ENCODE measurements around the gene NIFK.

The NIFK gene

DNA sequence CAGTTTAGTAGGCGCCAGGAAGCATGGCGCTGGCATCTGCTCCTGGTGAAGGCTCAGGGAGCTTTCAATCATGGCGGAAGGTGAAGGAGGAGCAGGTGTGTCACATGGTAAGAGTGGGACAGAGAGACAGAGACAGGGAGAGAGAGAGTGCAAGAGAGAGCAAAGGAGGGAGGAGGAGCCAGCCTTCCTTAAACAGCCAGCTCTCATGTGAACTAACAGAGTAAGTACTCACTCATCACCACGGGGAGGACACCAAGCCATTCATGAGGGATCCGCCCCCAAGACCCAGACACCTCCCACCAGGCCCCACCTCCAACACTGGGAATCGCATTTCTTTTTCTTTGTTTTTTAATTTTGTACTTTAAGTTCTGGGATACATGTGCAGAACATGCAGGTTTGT, 46.6 kb downstream of the NIFK start:
- TF ChIP-seq EZH2phosphoT487 (IDR thresholded peaks at IDR 0.05; ENCODE audit: borderline replicate concordance) (no peak), CTCF (conservative IDR thresholded peaks at IDR 0.05; ENCODE audit: low read length) (no peak)
- Histone ChIP-seq H2AFZ (ENCODE audit: low read length) (no peak overlapping the region), H3K79me2 (ENCODE audit: insufficient read depth, low read length) (no peaks in the 10 kb centered on the region)

DNA sequence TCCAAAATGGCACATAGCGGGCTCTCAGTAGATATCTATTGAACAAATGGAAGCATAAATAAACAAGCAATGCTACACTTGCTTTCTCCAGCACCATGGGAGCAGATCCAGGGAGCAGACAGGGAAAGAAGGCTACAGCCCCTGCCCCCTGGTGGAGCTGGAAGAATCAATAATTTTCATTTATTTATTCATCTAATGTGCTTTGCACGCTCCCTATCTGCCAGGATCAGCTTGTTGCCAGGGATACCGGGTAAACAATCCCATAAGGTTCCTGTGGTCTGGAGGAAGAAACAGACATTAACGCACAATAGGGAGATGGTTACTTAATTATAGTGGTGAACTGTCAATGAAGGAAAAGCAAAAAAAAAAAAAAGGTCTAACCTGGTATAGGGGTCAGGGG, 47.3 kb downstream of the NIFK start:
- Histone ChIP-seq H3K79me2 (ENCODE audit: insufficient read depth, low read length) (no peaks in the 10 kb centered on the region), H3K36me3 (ENCODE audit: insufficient read depth, low read length) (no peaks in the 10 kb centered on the region), H3K4me1 (ENCODE audit: insufficient read depth, low read length, poor library complexity, severe bottlenecking) (no peaks in the 10 kb centered on the region), H2AFZ (ENCODE audit: low read length) (no peak overlapping the region), H3F3A (ENCODE audit: low read depth) (no peaks in the 10 kb centered on the region), H3K9me3 (ENCODE audit: insufficient read depth, low read depth, low read length) (no peaks in the 10 kb centered on the region), H3K4me3 (ENCODE audit: low read length, poor library complexity, severe bottlenecking) (no peak overlapping the region), H3K27me3 (ENCODE audit: insufficient read depth, low read length, poor library complexity, severe bottlenecking) (no peaks in the 10 kb centered on the region), H4K20me1 (ENCODE audit: insufficient read depth, low read length, poor library complexity, severe bottlenecking) (no peaks in the 10 kb centered on the region), H3K4me2 (ENCODE audit: low read depth, low read length, poor library complexity, severe bottlenecking) (no peak overlapping the region), H3K9ac (ENCODE audit: low read depth, low read length, poor library complexity, severe bottlenecking) (no peak overlapping the region), H3K9me2 (replicated peaks; ENCODE audit: low read depth, low read length) (no peaks in the 10 kb centered on the region)
- TF ChIP-seq CTCF (conservative IDR thresholded peaks at IDR 0.05; ENCODE audit: low read length), result peak; percentile 39
- TF ChIP-seq EZH2phosphoT487 (IDR thresholded peaks at IDR 0.05; ENCODE audit: borderline replicate concordance), result no peak

More for the DNA sequence above, 46.6 kb downstream of the NIFK start:
- Histone ChIP-seq H3K27me3 (ENCODE audit: insufficient read depth, low read length, poor library complexity, severe bottlenecking) (no peaks in the 10 kb centered on the region), H3K4me2 (ENCODE audit: low read depth, low read length, poor library complexity, severe bottlenecking) (no peak overlapping the region), H3K4me3 (ENCODE audit: low read length, poor library complexity, severe bottlenecking) (no peak overlapping the region), H3K4me1 (ENCODE audit: insufficient read depth, low read length, poor library complexity, severe bottlenecking) (no peaks in the 10 kb centered on the region), H3K9me2 (replicated peaks; ENCODE audit: low read depth, low read length) (no peaks in the 10 kb centered on the region), H3K9me3 (ENCODE audit: insufficient read depth, low read depth, low read length) (no peaks in the 10 kb centered on the region), H3F3A (ENCODE audit: low read depth) (no peaks in the 10 kb centered on the region), H3K36me3 (ENCODE audit: insufficient read depth, low read length) (no peaks in the 10 kb centered on the region), H4K20me1 (ENCODE audit: insufficient read depth, low read length, poor library complexity, severe bottlenecking) (no peaks in the 10 kb centered on the region), H3K9ac (ENCODE audit: low read depth, low read length, poor library complexity, severe bottlenecking) (no peak overlapping the region)

DNA sequence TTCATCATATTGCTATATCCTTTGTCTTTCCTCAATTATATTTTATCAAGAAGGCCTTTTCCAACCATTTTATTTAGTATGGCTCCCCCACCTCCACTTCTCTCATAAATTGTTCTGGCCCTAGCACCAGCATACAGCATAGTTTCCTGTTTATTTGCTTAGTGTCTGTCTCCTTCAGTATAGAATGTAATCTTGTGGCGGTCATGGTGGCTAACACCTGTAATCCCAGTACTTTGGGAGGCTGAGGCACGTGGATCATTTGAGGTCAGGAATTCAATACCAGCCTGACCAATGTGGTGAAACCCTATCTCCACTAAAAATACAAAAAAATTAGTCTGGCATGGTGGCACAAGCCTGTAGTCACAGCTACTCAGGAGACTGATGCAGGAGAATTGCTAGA, 47.9 kb downstream of the NIFK start:
- TF ChIP-seq EZH2phosphoT487 (IDR thresholded peaks at IDR 0.05; ENCODE audit: borderline replicate concordance), result no peak
- TF ChIP-seq CTCF (conservative IDR thresholded peaks at IDR 0.05; ENCODE audit: low read length), result no peak

More for the DNA sequence above, 47.9 kb downstream of the NIFK start:
- Histone ChIP-seq H3K36me3 (ENCODE audit: insufficient read depth, low read length) (no peaks in the 10 kb centered on the region), H3F3A (ENCODE audit: low read depth) (no peaks in the 10 kb centered on the region), H3K4me3 (ENCODE audit: low read length, poor library complexity, severe bottlenecking) (no peak overlapping the region), H3K4me2 (ENCODE audit: low read depth, low read length, poor library complexity, severe bottlenecking) (no peak overlapping the region), H3K9me3 (ENCODE audit: insufficient read depth, low read depth, low read length) (no peaks in the 10 kb centered on the region), H3K4me1 (ENCODE audit: insufficient read depth, low read length, poor library complexity, severe bottlenecking) (no peaks in the 10 kb centered on the region), H4K20me1 (ENCODE audit: insufficient read depth, low read length, poor library complexity, severe bottlenecking) (no peaks in the 10 kb centered on the region), H3K9ac (ENCODE audit: low read depth, low read length, poor library complexity, severe bottlenecking) (no peak overlapping the region), H3K9me2 (replicated peaks; ENCODE audit: low read depth, low read length) (no peaks in the 10 kb centered on the region), H2AFZ (ENCODE audit: low read length) (no peak overlapping the region), H3K79me2 (ENCODE audit: insufficient read depth, low read length) (no peaks in the 10 kb centered on the region), H3K27me3 (ENCODE audit: insufficient read depth, low read length, poor library complexity, severe bottlenecking) (no peaks in the 10 kb centered on the region)
